ACC112 (cell line): ENCODE data around the gene F2RL3.

Experiments used
- H2AFZ ChIP-seq: fragments of 200-600 bp; sonication (generic); one replicate; pipeline ENCODE4 v1.6.0; 2017; ENCODE audit warnings: antibody characterized with exemption, low read length; ENCODE audit not compliant: unreplicated experiment
- H3K27ac ChIP-seq: fragments of 200-600 bp; sonication (generic); 2 replicates; pipeline ENCODE4 v1.5.1; 2014; ENCODE audit warnings: low read depth, mild to moderate bottlenecking, antibody characterized with exemption, low read length, moderate library complexity
- H3K27me3 ChIP-seq: fragments of 200-600 bp; sonication (generic); 2 replicates; pipeline ENCODE4 v1.6.1; 2014; ENCODE audit warnings: mild to moderate bottlenecking, antibody characterized with exemption, low read length, moderate library complexity, mixed read lengths; ENCODE audit not compliant: insufficient read depth
- H3K36me3 ChIP-seq: fragments of 200-600 bp; sonication (generic); 2 replicates; pipeline ENCODE4 v1.6.1; 2016; ENCODE audit warnings: mild to moderate bottlenecking, antibody characterized with exemption, low read length, moderate library complexity, mixed read lengths; ENCODE audit not compliant: insufficient read depth
- H3K4me1 ChIP-seq: fragments of 200-600 bp; sonication (generic); one replicate; pipeline ENCODE4 v1.6.1; 2016; ENCODE audit warnings: low read length, mixed read lengths; ENCODE audit not compliant: insufficient read depth, unreplicated experiment, control insufficient read depth
- H3K4me3 ChIP-seq: fragments of 200-600 bp; sonication (generic); 2 replicates; pipeline ENCODE4 v1.5.1; 2014; ENCODE audit warnings: mild to moderate bottlenecking, low read depth, low read length
- H3K79me2 ChIP-seq: fragments of 200-600 bp; sonication (generic); one replicate; pipeline ENCODE4 v1.6.0; 2016; ENCODE audit warnings: low read length; ENCODE audit not compliant: control insufficient read depth, unreplicated experiment, insufficient read depth

Gene F2RL3

DNA sequence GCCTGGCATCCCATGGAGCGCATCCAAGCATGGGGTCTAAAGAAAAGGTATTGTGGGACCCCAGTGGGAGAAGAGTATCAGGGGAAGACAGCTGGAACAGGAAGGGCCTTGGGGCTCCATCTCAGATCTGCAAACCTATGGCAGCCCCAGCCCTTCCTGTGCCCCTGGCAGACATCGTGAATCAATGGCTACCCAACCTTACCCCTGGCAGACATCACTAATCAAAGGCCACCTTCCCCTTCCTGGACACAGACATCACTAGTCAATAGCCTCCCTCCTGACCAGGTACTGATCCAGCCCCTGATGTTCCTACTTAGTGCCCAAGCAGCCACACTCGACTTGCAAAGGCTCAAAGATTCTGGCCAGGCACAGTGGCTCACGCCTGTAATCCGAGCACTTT lies 15.8 kb downstream of the F2RL3 start:
- Histone ChIP-seq H3K27me3 (no peaks in the 10 kb centered on the region), H3K4me3 (no peak overlapping the region), H2AFZ (no peak overlapping the region), H3K27ac (no peak overlapping the region), H3K36me3 (no peaks in the 10 kb centered on the region), H3K79me2 (no peaks in the 10 kb centered on the region), H3K4me1 (no peaks in the 10 kb centered on the region)

DNA sequence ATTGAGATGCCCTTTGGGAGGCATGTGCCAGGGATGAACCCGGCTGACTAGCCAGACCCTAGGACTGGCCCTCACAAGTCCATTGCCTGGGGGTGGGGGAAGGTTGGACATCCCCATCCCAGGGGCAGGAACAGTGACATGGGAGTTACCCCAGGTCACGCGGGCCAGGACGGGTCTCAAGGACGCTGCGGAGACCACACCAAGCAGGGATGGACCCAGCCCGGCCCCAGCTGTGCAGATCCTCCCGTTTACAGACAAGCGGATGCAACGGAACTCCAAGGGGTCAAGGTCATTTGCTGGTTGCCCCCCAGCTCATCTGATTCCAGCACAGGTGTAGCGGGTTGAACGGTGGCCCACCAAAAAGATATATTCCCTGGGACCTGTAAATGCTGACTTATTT lies 20.0 kb downstream of the F2RL3 start:
- Histone ChIP-seq H3K27me3 (no peaks in the 10 kb centered on the region), H2AFZ (no peak overlapping the region), H3K36me3 (no peaks in the 10 kb centered on the region), H3K4me1 (no peaks in the 10 kb centered on the region), H3K4me3 (no peak overlapping the region), H3K79me2 (no peaks in the 10 kb centered on the region), H3K27ac (no peak overlapping the region)

- no peaks in the 10 kb centered on the region for H3K36me3 ChIP-seq
- no peaks in the 10 kb centered on the region for H3K79me2 ChIP-seq
- peaks cover 7% of the 10 kb centered on the region; the same call in 1 of the 2 replicates for H3K27me3 ChIP-seq
- no peak overlapping the region for H2AFZ ChIP-seq
- H3K4me3 ChIP-seq = no peak overlapping the region
- H3K27ac ChIP-seq = no peak overlapping the region
- H3K4me1 ChIP-seq = no peaks in the 10 kb centered on the region
Measured at GRCh38 chr19:16911046-16911445, 22.2 kb downstream of the F2RL3 start.

GRCh38 chr19:16912780-16913179 lies 24.0 kb downstream of the F2RL3 start:
- H2AFZ ChIP-seq = no peak overlapping the region
- no peak overlapping the region for H3K4me3 ChIP-seq
- H3K27ac ChIP-seq = no peak overlapping the region
- H3K79me2 ChIP-seq = no peaks in the 10 kb centered on the region
- peaks cover 7% of the 10 kb centered on the region; the same call in 1 of the 2 replicates for H3K27me3 ChIP-seq
- no peaks in the 10 kb centered on the region for H3K4me1 ChIP-seq
- no peaks in the 10 kb centered on the region for H3K36me3 ChIP-seq

GRCh38 chr19:16914421-16914820 lies 25.6 kb downstream of the F2RL3 start:
- Histone ChIP-seq H3K79me2 (no peaks in the 10 kb centered on the region), H3K27me3 (peaks cover 7% of the 10 kb centered on the region; the same call in 1 of the 2 replicates)

DNA sequence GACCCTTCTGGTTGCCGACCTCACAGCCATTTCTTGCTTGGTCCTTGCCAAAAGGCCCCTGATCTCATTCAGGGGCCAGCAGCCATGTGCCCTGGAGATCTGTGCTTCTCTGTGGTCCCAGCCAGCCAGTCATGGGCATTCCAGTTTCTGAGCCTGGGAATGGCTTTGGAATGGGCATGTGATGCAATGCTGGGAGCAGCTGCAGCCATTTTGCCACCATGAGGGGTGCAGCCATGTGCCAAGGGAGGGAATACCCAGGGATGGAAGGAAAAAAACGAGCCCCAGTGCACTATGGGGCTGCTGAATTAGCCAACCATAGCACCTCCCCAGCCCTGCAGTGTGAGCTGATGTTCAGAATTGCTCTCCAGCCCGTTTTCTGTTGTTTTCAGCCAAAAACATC lies 26.3 kb downstream of the F2RL3 start:
- Histone ChIP-seq H3K27ac (no peak overlapping the region), H3K4me1 (no peaks in the 10 kb centered on the region), H3K79me2 (no peaks in the 10 kb centered on the region), H3K27me3 (peaks cover 7% of the 10 kb centered on the region; the same call in 1 of the 2 replicates), H3K36me3 (no peaks in the 10 kb centered on the region), H3K4me3 (no peak overlapping the region), H2AFZ (no peak overlapping the region)

More at GRCh38 chr19:16914421-16914820, 25.6 kb downstream of the F2RL3 start:
- H3K4me1 ChIP-seq = no peaks in the 10 kb centered on the region
- H3K27ac ChIP-seq = no peak overlapping the region
- H3K4me3 ChIP-seq = no peak overlapping the region
- no peaks in the 10 kb centered on the region for H3K36me3 ChIP-seq
- H2AFZ ChIP-seq = no peak overlapping the region

- Histone ChIP-seq H3K4me3 (no peak overlapping the region), H2AFZ (no peak overlapping the region), H3K27ac (no peak overlapping the region)
Measured at GRCh38 chr19:16915734-16916133, 26.9 kb downstream of the F2RL3 start.

GRCh38 chr19:16917401-16917800 lies 28.6 kb downstream of the F2RL3 start:
- no peaks in the 10 kb centered on the region for H3K79me2 ChIP-seq
- no peak overlapping the region for H2AFZ ChIP-seq
- peaks cover 7% of the 10 kb centered on the region; the same call in 1 of the 2 replicates for H3K27me3 ChIP-seq
- peaks cover 3% of the 10 kb centered on the region for H3K4me1 ChIP-seq
- no peak overlapping the region for H3K4me3 ChIP-seq
- H3K27ac ChIP-seq = no peak overlapping the region
- H3K36me3 ChIP-seq = no peaks in the 10 kb centered on the region

More at GRCh38 chr19:16915734-16916133, 26.9 kb downstream of the F2RL3 start:
- Histone ChIP-seq H3K4me1 (no peaks in the 10 kb centered on the region), H3K36me3 (no peaks in the 10 kb centered on the region), H3K79me2 (no peaks in the 10 kb centered on the region), H3K27me3 (peaks cover 7% of the 10 kb centered on the region; the same call in 1 of the 2 replicates)

DNA sequence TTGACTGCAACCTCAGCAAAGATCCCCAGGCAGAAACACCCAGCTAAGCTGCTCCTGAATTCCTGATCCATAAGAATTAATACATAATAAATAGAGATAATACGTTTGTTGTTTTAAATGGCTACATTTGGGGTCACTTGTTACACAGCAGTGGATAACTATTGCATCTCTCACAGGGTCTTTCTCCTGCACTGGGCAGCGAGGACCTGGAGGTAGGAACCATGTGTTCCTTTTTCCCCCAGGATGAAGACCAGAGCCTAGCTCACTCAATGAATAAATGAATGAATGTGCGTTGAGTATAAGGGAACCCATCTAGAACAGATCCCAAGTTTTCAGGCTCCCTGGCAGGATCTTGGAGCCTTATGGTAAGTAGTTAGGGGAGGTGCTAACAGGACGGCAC lies 30.7 kb downstream of the F2RL3 start:
- Histone ChIP-seq H3K36me3 (no peaks in the 10 kb centered on the region), H3K27ac (no peak overlapping the region), H2AFZ (no peak overlapping the region)

GRCh38 chr19:16920816-16921529 lies 32.2 kb downstream of the F2RL3 start:
- Histone ChIP-seq H2AFZ (no peak overlapping the region), H3K27ac (no peak overlapping the region), H3K36me3 (no peaks in the 10 kb centered on the region), H3K27me3 (no peaks in the 10 kb centered on the region), H3K4me3 (no peak overlapping the region), H3K4me1 (peaks cover 3% of the 10 kb centered on the region), H3K79me2 (no peaks in the 10 kb centered on the region)

More for the DNA sequence above, 30.7 kb downstream of the F2RL3 start:
- Histone ChIP-seq H3K4me3 (no peak overlapping the region), H3K27me3 (peaks cover 7% of the 10 kb centered on the region; the same call in 1 of the 2 replicates), H3K4me1 (peaks cover 3% of the 10 kb centered on the region), H3K79me2 (no peaks in the 10 kb centered on the region)
